GM10847 (cell line): ENCODE measurements around the gene POU6F2.

Experiments
- POLR2A ChIP-seq: IDR thresholded peaks from 2 replicates; pipeline ENCODE4 v1.6.1; 2011; ENCODE audit not compliant: insufficient read length; ENCODE audit errors: extremely low read depth

The POU6F2 gene

GRCh38 chr7:39301543-39301942 lies 323.8 kb downstream of the POU6F2 start:
- no peak for TF ChIP-seq POLR2A

DNA sequence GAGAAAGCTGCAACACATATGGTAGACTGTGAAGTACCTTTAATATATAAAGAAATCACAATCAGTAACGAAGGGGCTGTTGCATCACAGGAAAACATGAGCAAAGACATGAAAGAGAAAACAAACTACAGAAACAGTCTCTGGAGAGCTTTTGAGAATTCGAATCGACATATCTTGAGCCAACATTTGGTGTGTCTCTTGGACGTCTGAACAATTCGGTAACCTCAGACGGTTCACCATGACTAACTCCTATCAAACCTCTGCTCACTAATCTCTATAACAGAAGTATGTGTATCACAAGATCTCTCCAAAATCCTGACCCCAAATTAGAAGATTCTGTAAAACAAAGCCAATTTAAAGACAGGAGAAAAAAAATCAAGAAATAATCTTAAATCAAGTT lies 326.5 kb downstream of the POU6F2 start:
- TF ChIP-seq POLR2A = no peak

DNA sequence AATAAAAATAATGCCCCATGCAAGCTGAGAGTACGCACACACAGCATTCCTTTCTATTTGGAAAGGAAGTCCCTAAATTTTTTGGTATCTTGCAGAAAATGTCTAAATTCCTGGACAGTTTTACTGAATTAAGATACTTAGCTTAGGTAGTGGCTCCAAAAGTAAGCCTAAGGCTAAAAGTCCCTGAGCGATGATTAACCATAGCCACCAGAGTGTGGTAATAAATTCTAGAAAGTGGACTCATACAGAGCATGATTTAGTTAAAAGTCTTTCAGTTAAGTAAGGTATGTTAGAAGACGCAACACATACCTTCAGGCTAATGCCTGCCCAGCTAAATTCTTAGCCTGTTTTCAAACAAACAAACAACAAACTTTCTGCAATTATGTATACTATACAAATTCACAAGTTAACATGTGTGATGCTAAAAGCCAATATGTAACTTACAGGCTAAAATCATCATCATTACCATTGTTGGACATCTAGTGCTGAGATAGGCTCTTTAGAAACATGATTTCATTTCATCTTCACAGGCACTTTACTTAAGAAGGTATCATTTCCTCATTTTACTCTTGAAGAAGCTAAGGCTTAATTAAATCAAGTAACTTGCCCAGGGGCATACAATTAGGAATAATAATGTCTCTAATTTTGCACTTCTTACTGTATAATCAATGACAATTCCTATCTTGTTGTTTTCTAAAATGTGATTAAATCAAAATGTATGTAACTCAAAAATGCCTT lies 327.1 kb downstream of the POU6F2 start:
- no peak for TF ChIP-seq POLR2A

- TF ChIP-seq POLR2A = no peak
Measured at GRCh38 chr7:39306016-39306570, 328.4 kb downstream of the POU6F2 start.

- no peak for TF ChIP-seq POLR2A
Measured at GRCh38 chr7:39310699-39311098, 333.0 kb downstream of the POU6F2 start.

- no peak for TF ChIP-seq POLR2A
Measured at GRCh38 chr7:39312254-39312989, 334.7 kb downstream of the POU6F2 start.

DNA sequence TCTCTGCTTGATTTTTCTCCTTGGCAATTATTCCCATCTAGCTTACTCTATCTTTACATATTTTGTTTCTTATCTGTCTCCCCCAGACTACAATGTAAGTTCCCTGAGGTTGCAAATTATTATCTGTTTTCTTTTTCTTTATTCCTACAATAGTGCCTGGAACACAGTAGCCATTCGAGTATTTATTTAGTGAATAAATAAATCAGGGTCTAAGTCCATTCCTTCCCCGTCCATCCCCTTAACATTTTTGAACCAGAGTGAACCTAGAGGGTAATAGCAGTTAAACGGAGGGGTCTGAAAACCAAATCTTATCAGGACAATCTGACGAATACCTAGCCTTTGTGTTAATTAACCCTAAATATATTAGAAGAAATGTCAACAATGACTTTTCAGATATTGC lies 335.7 kb downstream of the POU6F2 start:
- no peak for TF ChIP-seq POLR2A

GRCh38 chr7:39313974-39314373 lies 336.3 kb downstream of the POU6F2 start:
- TF ChIP-seq POLR2A = no peak

- no peak for TF ChIP-seq POLR2A
Measured at GRCh38 chr7:39317107-39317506, 339.4 kb downstream of the POU6F2 start.

GRCh38 chr7:39317896-39318295 lies 340.2 kb downstream of the POU6F2 start:
- no peak for TF ChIP-seq POLR2A

DNA sequence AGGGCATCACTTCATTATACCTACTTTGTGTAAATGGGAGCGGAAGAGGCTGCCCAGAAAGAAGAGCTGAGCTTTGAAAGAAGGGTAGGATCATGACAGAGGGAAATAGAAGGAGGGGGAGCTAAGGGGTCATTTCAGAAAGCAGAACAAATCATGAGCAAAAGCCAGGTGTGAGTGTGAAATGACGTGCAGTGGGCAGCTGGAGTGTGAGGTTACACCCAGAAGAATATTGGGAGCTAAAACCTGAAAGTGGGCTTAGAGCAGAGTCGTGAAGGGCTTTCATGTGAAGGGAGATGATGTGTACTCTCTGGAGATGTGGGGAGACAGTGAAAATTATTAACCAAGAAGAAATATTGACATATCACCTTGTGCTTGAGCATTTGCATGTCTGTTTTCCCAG lies 343.5 kb downstream of the POU6F2 start:
- no peak for TF ChIP-seq POLR2A

- TF ChIP-seq POLR2A = no peak
Measured at GRCh38 chr7:39321909-39322498, 344.3 kb downstream of the POU6F2 start.

DNA sequence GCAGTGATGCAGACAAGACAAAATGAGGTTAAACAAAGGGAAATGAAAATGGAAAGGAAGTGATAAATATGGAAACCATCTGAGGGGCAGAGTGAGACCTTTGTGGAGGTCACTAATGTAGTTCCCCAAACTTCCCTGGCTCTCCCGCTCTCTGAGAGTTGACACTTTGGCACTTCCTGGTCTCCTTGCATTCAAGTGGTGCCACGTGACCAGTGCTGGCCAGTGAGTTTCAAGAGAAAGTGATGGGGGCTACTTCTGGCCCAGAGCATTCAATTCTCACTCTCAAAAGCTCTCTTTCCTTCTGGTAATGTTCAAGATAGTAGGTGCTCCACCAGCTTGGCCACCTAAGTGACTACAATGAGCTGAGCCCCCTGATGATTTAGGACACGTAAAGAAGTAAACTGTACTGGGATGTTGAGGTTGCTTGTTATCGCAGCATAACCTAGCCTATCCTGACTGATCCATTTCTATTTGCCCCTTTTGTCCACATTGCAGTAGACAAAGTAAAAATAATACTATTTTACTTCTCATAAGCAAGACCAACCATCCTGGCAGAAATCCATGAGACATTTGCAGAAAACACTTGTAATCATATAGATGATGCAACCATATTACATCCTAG lies 346.5 kb downstream of the POU6F2 start:
- no peak for TF ChIP-seq POLR2A

DNA sequence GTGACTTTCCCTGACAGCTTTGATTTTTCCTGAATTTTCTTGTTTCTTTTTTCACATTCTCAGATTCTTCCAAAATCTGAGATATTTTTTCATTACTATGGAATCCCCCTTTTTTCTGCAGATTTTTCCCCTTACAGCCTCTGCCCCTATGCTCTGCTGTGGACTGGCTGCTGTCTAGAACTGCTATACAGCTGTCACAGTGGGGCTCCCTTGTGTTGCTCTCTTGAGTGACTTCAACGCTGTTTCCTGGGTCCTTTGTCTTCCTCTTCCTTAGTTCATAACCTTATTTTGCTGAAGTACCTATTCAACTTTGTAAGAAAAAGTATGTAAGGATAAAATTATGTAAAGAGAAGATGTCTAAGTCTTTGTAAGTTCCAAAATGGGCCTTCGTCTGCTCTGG lies 354.4 kb downstream of the POU6F2 start:
- TF ChIP-seq POLR2A = no peak

DNA sequence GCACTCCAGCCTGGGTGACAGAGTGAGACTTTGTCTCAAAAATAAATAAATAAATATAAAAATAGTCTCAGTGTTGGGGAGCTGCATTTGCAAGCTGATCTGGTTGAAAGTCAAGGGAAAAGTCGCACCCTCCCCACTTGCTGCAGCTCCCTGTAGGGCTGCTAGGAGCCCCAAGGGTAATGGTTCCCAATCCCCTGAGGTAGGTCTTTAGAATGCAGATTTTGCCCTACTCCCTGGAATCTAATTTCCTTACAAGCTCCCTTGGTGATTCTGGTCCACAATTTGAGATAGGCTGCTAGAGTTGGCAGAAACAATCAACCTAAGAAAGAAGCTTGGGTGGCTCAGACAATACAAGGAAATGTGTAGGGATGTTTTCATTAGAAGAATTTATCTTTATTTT lies 356.0 kb downstream of the POU6F2 start:
- no peak for TF ChIP-seq POLR2A
